DMS153 treated with DMSO at 0.1 percent for 48 hours (cell line): Measurements from ENCODE around the gene EFNA5.

Source experiments
- DNase-seq: peaks from one replicate; lab custom pipeline; 2025; ENCODE audit not compliant: unreplicated experiment; lab: John Stamatoyannopoulos, UW

Gene EFNA5

GRCh38 chr5:107673039-107673367 is 2.3 kb upstream of the EFNA5 start:
- DNase-seq, result no peak

GRCh38 chr5:107672211-107673038 is 1.7 kb upstream of the EFNA5 start:
- DNase-seq, result peak; percentile 65

GRCh38 chr5:107671742-107672210 is 1.0 kb upstream of the EFNA5 start:
- DNase-seq, result no peak

GRCh38 chr5:107670087-107670931 is 428 bp downstream of the EFNA5 start:
- DNase-seq, result no peak

GRCh38 chr5:107669096-107670031 is 1.4 kb downstream of the EFNA5 start:
- no peak for DNase-seq

- no peak for DNase-seq
Measured at GRCh38 chr5:107668154-107669095, 2.3 kb downstream of the EFNA5 start.

GRCh38 chr5:107666051-107666655 is 4.6 kb downstream of the EFNA5 start:
- DNase-seq, result no peak

GRCh38 chr5:107665036-107665570 is 5.6 kb downstream of the EFNA5 start:
- DNase-seq, result no peak

- DNase-seq, result no peak
Measured at GRCh38 chr5:107663697-107664096, 7.0 kb downstream of the EFNA5 start.

- no peak for DNase-seq
Measured at GRCh38 chr5:107661650-107662044, 9.1 kb downstream of the EFNA5 start.

- DNase-seq, result no peak
Measured at GRCh38 chr5:107661038-107661649, 9.6 kb downstream of the EFNA5 start.

GRCh38 chr5:107658528-107658927 is 12.2 kb downstream of the EFNA5 start:
- no peak for DNase-seq

GRCh38 chr5:107655831-107656230 is 14.9 kb downstream of the EFNA5 start:
- DNase-seq, result no peak

GRCh38 chr5:107654827-107655226 is 15.9 kb downstream of the EFNA5 start:
- no peak for DNase-seq

GRCh38 chr5:107653685-107654084 is 17.1 kb downstream of the EFNA5 start:
- DNase-seq, result no peak

GRCh38 chr5:107652839-107653607 is 17.7 kb downstream of the EFNA5 start:
- DNase-seq, result no peak

GRCh38 chr5:107652408-107652807 is 18.3 kb downstream of the EFNA5 start:
- no peak for DNase-seq

GRCh38 chr5:107651325-107651724 is 19.4 kb downstream of the EFNA5 start:
- DNase-seq, result no peak
